ENCODE data around the gene SYTL1.

The SYTL1 gene

GRCh38 chr1:27300341-27301051, 41.3 kb upstream of the SYTL1 start:
- Histone ChIP-seq H3K27ac (ENCODE audit: low read length) (no peak overlapping the region), H4K20me1 (ENCODE audit: insufficient read depth, low read length) (peaks cover 10% of the 10 kb centered on the region; the same call in 1 of the 2 replicates), H3K9ac (ENCODE audit: low read depth, low read length) (no peak overlapping the region), H3K4me1 (ENCODE audit: insufficient read depth, low read length) (no peaks in the 10 kb centered on the region), H3K9me3 (ENCODE audit: insufficient read depth, low read length, severe bottlenecking) (no peaks in the 10 kb centered on the region), H3K36me3 (ENCODE audit: insufficient read depth, low read length) (peaks cover 69% of the 10 kb centered on the region), H3K4me3 (ENCODE audit: low read depth in 1 of 2, low read length in 2 of 2) (no peak overlapping the region), H3K4me2 (ENCODE audit: insufficient read depth, low read length) (no peak overlapping the region), H2AFZ (ENCODE audit: low read depth, low read length) (no peak overlapping the region), H3K27me3 (ENCODE audit: insufficient read depth, low read length, poor library complexity) (no peaks in the 10 kb centered on the region), H3K79me2 (ENCODE audit: insufficient read depth, low read length) (no peaks in the 10 kb centered on the region)
- TF ChIP-seq CTCF (IDR thresholded peaks at IDR 0.05; ENCODE audit: borderline replicate concordance, extremely low read depth, low read length, poor library complexity, severe bottlenecking) (peak; percentile 99), EZH2 (IDR thresholded peaks at IDR 0.05; ENCODE audit: borderline replicate concordance, low read depth, low read length, severe bottlenecking) (no peak)
- DNase-seq = peak; percentile 83
- peak; percentile 96 for ATAC-seq (ENCODE audit: insufficient read depth, low read depth)

GRCh38 chr1:27301052-27301422, 40.8 kb upstream of the SYTL1 start:
- peaks cover 65% of the 10 kb centered on the region for H3K36me3 ChIP-seq (ENCODE audit: insufficient read depth, low read length)
- no peaks in the 10 kb centered on the region for H3K27me3 ChIP-seq (ENCODE audit: insufficient read depth, low read length, poor library complexity)
- no peaks in the 10 kb centered on the region for H3K9me3 ChIP-seq (ENCODE audit: insufficient read depth, low read length, severe bottlenecking)
- no peak overlapping the region for H3K27ac ChIP-seq (ENCODE audit: low read length)
- no peak overlapping the region for H2AFZ ChIP-seq (ENCODE audit: low read depth, low read length)
- no peak overlapping the region for H3K4me2 ChIP-seq (ENCODE audit: insufficient read depth, low read length)
- no peak for ATAC-seq (ENCODE audit: insufficient read depth, low read depth)
- TF ChIP-seq EZH2 (IDR thresholded peaks at IDR 0.05; ENCODE audit: borderline replicate concordance, low read depth, low read length, severe bottlenecking) (no peak), CTCF (IDR thresholded peaks at IDR 0.05; ENCODE audit: borderline replicate concordance, extremely low read depth, low read length, poor library complexity, severe bottlenecking) (no peak)
- H3K9ac ChIP-seq (ENCODE audit: low read depth, low read length) = no peak overlapping the region
- DNase-seq = no peak
- H4K20me1 ChIP-seq (ENCODE audit: insufficient read depth, low read length) = peaks cover 10% of the 10 kb centered on the region; the same call in 1 of the 2 replicates
- H3K4me3 ChIP-seq (ENCODE audit: low read depth in 1 of 2, low read length in 2 of 2) = no peak overlapping the region
- no peaks in the 10 kb centered on the region for H3K4me1 ChIP-seq (ENCODE audit: insufficient read depth, low read length)
- H3K79me2 ChIP-seq (ENCODE audit: insufficient read depth, low read length) = no peaks in the 10 kb centered on the region

GRCh38 chr1:27301582-27302199, 40.1 kb upstream of the SYTL1 start:
- no peaks in the 10 kb centered on the region for H3K27me3 ChIP-seq (ENCODE audit: insufficient read depth, low read length, poor library complexity)
- H3K36me3 ChIP-seq (ENCODE audit: insufficient read depth, low read length) = peaks cover 61% of the 10 kb centered on the region
- H3K79me2 ChIP-seq (ENCODE audit: insufficient read depth, low read length) = no peaks in the 10 kb centered on the region
- no peak overlapping the region for H3K27ac ChIP-seq (ENCODE audit: low read length)
- no peak for DNase-seq
- H3K9me3 ChIP-seq (ENCODE audit: insufficient read depth, low read length, severe bottlenecking) = no peaks in the 10 kb centered on the region
- no peak for ATAC-seq (ENCODE audit: insufficient read depth, low read depth)
- TF ChIP-seq EZH2 (IDR thresholded peaks at IDR 0.05; ENCODE audit: borderline replicate concordance, low read depth, low read length, severe bottlenecking) (no peak), CTCF (IDR thresholded peaks at IDR 0.05; ENCODE audit: borderline replicate concordance, extremely low read depth, low read length, poor library complexity, severe bottlenecking) (no peak)
- H3K4me1 ChIP-seq (ENCODE audit: insufficient read depth, low read length) = no peaks in the 10 kb centered on the region
- H3K9ac ChIP-seq (ENCODE audit: low read depth, low read length) = no peak overlapping the region
- no peak overlapping the region for H3K4me3 ChIP-seq (ENCODE audit: low read depth in 1 of 2, low read length in 2 of 2)
- H4K20me1 ChIP-seq (ENCODE audit: insufficient read depth, low read length) = peaks cover 10% of the 10 kb centered on the region; the same call in 1 of the 2 replicates
- H3K4me2 ChIP-seq (ENCODE audit: insufficient read depth, low read length) = no peak overlapping the region
- H2AFZ ChIP-seq (ENCODE audit: low read depth, low read length) = no peak overlapping the region
